Osteoblast (primary cell): ENCODE measurements around the gene TCF7L2. TPM values are rescaled to one million over a fixed set of nuclear protein-coding genes. Genes with fewer than 3 reads are reported as not detected.

ENCODE experiments used
- DNase-seq: peaks from one replicate; pipeline ENCODE4 v3.0.0; 2011; ENCODE audit warnings: low spot score, mixed read lengths; ENCODE audit not compliant: insufficient read length; ENCODE audit errors: missing footprints
- H2AFZ ChIP-seq: 2 replicates; pipeline ENCODE4 v1.6.0; 2011; ENCODE audit warnings: mild to moderate bottlenecking, low read length
- H3K27ac ChIP-seq: 2 replicates; pipeline ENCODE4 v1.5.1; 2011; ENCODE audit warnings: mild to moderate bottlenecking, low read depth, low read length, moderate library complexity
- H3K27me3 ChIP-seq: 2 replicates; pipeline ENCODE4 v1.6.0; 2012; ENCODE audit warnings: mild to moderate bottlenecking, control low read depth, inconsistent platforms, low read length, moderate library complexity; ENCODE audit not compliant: insufficient read depth
- H3K36me3 ChIP-seq: 2 replicates; pipeline ENCODE4 v1.5.1; 2011; ENCODE audit warnings: mild to moderate bottlenecking, low read length, control low read depth, moderate library complexity; ENCODE audit not compliant: insufficient read depth
- H3K4me1 ChIP-seq: 2 replicates; pipeline ENCODE4 v1.5.1; 2011; ENCODE audit warnings: mild to moderate bottlenecking, low read length, control low read depth, moderate library complexity; ENCODE audit not compliant: insufficient read depth
- H3K4me2 ChIP-seq: 2 replicates; pipeline ENCODE4 v1.6.0; 2011; ENCODE audit warnings: mild to moderate bottlenecking, low read length; ENCODE audit not compliant: insufficient read depth
- H3K4me3 ChIP-seq: fragments of 200-600 bp; sonication (generic); 3 replicates; pipeline ENCODE4 v1.5.1; 2012; ENCODE audit warnings: mild to moderate bottlenecking, low read length, inconsistent platforms; ENCODE audit not compliant: insufficient read depth
- H3K79me2 ChIP-seq: 2 replicates; pipeline ENCODE4 v1.6.0; 2012; ENCODE audit warnings: mild to moderate bottlenecking, low read length, control low read depth, inconsistent platforms; ENCODE audit not compliant: insufficient read depth
- H3K9me3 ChIP-seq: 2 replicates; pipeline ENCODE4 v1.5.1; 2011; ENCODE audit warnings: low read depth, low read length, control low read depth
- H4K20me1 ChIP-seq: 2 replicates; pipeline ENCODE4 v1.6.0; 2012; ENCODE audit warnings: mild to moderate bottlenecking, low read length, control low read depth; ENCODE audit not compliant: insufficient read depth
- CTCF ChIP-seq: IDR thresholded peaks from 2 replicates; pipeline ENCODE4 v1.5.1; 2011; ENCODE audit warnings: mild to moderate bottlenecking, low read depth, low read length, moderate library complexity; ENCODE audit errors: extremely low read depth
- total RNA-seq: library from RNA; depleted of rRNA; stranded (reverse); fragments of >200 nt; gene quantifications from 2 replicates; pipeline ENCODE4 v1.2.3, GENCODE V29; 2012

Gene TCF7L2
- total RNA-seq, 1 donor: 9.0 TPM

- Histone ChIP-seq H3K27ac (peak overlapping the region; percentile 34), H4K20me1 (peaks cover 34% of the 10 kb centered on the region), H2AFZ (no peak overlapping the region), H3K36me3 (peaks cover 4% of the 10 kb centered on the region), H3K4me2 (no peak overlapping the region), H3K27me3 (no peaks in the 10 kb centered on the region), H3K4me1 (peaks cover 29% of the 10 kb centered on the region), H3K9me3 (no peaks in the 10 kb centered on the region), H3K4me3 (no peak overlapping the region), H3K79me2 (peaks cover 63% of the 10 kb centered on the region)
- TF ChIP-seq CTCF: no peak
- no peak for DNase-seq
Measured at GRCh38 chr10:112966194-112966855, 16.3 kb downstream of the TCF7L2 start.

- Histone ChIP-seq H3K4me3 (no peak overlapping the region), H3K79me2 (peaks cover 58% of the 10 kb centered on the region), H3K27me3 (no peaks in the 10 kb centered on the region), H3K4me2 (no peak overlapping the region), H3K4me1 (peaks cover 29% of the 10 kb centered on the region), H2AFZ (no peak overlapping the region), H4K20me1 (peaks cover 34% of the 10 kb centered on the region), H3K36me3 (peaks cover 5% of the 10 kb centered on the region), H3K9me3 (no peaks in the 10 kb centered on the region), H3K27ac (peak overlapping the region; percentile 34)
- no peak for TF ChIP-seq CTCF
- DNase-seq: no peak
Measured at GRCh38 chr10:112967200-112967599, 17.2 kb downstream of the TCF7L2 start.

- Histone ChIP-seq H3K4me1 (peaks cover 21% of the 10 kb centered on the region), H3K4me3 (no peak overlapping the region), H3K9me3 (no peaks in the 10 kb centered on the region), H3K36me3 (peaks cover 15% of the 10 kb centered on the region), H2AFZ (no peak overlapping the region), H3K79me2 (peaks cover 61% of the 10 kb centered on the region), H3K4me2 (no peak overlapping the region), H3K27ac (no peak overlapping the region), H4K20me1 (peaks cover 48% of the 10 kb centered on the region), H3K27me3 (no peaks in the 10 kb centered on the region)
- DNase-seq: no peak
- TF ChIP-seq CTCF: no peak
Measured at GRCh38 chr10:112969131-112969530, 19.1 kb downstream of the TCF7L2 start.

GRCh38 chr10:112969542-112969941, 19.5 kb downstream of the TCF7L2 start:
- no peaks in the 10 kb centered on the region for H3K27me3 ChIP-seq
- H3K27ac ChIP-seq: no peak overlapping the region
- H3K4me2 ChIP-seq: no peak overlapping the region
- peaks cover 15% of the 10 kb centered on the region for H3K36me3 ChIP-seq
- TF ChIP-seq CTCF: no peak
- no peak overlapping the region for H2AFZ ChIP-seq
- no peak overlapping the region for H3K4me3 ChIP-seq
- DNase-seq: no peak
- H4K20me1 ChIP-seq: peaks cover 49% of the 10 kb centered on the region
- H3K9me3 ChIP-seq: no peaks in the 10 kb centered on the region
- peaks cover 18% of the 10 kb centered on the region for H3K4me1 ChIP-seq
- H3K79me2 ChIP-seq: peaks cover 57% of the 10 kb centered on the region
